GM10248 (cell line): Measurements from ENCODE around the gene MGST1.

ENCODE experiments used
- CTCF ChIA-PET: fragments of 300-600 bp; sonication (Branson Sonifier 250); formaldehyde crosslinking; extraction: SDS; loops from one replicate; lab custom pipeline; 2021; ENCODE audit warnings: antibody characterized with exemption; lab: Yijun Ruan, JAX
- POLR2A ChIA-PET: fragments of 350-650 bp; sonication (Branson Sonifier 250); formaldehyde crosslinking; extraction: SDS; loops from one replicate; lab custom pipeline; 2020; ENCODE audit warnings: antibody characterized with exemption; lab: Yijun Ruan, JAX
- DNase-seq: peaks from one replicate; pipeline ENCODE4 v3.0.0; 2012; ENCODE audit errors: extremely low spot score
- TF ChIP-seq, protein P1 (sequence below): IDR thresholded peaks from 2 replicates; pipeline ENCODE4 v1.5.1; 2012; ENCODE audit warnings: mild to moderate bottlenecking, low read depth; ENCODE audit errors: extremely low read depth, missing control alignments, control extremely low read depth

MGST1 gene

DNA sequence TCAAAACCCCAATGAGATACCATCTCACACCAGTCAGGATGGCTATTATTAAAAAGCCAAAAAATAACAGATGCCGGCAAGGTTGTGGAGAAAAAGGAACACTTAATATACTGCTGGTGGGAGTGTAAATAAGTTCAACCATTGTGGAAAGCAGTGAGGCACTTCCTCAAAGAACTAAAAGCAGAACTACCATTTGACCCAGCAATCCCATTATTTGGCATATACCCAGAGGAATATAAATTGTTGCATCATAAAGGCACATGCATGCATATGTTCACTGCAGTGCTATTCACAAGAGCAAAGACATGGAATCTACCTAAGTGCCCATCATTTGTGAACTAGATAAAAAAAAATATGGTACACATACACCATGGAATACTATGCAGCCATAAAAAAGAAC lies 59.9 kb downstream of the MGST1 start:
- POLR2A ChIA-PET, result no interaction called here
- TF ChIP-seq, protein P1, sequence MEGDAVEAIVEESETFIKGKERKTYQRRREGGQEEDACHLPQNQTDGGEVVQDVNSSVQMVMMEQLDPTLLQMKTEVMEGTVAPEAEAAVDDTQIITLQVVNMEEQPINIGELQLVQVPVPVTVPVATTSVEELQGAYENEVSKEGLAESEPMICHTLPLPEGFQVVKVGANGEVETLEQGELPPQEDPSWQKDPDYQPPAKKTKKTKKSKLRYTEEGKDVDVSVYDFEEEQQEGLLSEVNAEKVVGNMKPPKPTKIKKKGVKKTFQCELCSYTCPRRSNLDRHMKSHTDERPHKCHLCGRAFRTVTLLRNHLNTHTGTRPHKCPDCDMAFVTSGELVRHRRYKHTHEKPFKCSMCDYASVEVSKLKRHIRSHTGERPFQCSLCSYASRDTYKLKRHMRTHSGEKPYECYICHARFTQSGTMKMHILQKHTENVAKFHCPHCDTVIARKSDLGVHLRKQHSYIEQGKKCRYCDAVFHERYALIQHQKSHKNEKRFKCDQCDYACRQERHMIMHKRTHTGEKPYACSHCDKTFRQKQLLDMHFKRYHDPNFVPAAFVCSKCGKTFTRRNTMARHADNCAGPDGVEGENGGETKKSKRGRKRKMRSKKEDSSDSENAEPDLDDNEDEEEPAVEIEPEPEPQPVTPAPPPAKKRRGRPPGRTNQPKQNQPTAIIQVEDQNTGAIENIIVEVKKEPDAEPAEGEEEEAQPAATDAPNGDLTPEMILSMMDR, result no peak
- CTCF ChIA-PET, result no interaction called here
- DNase-seq, result no peak
